ENCODE measurements around the gene EIF4E3.

- TF ChIP-seq SMAD3 (CRISPR knock-in tag; IDR thresholded peaks at IDR 0.05) (no peak), ZNF512B (CRISPR knock-in tag; IDR thresholded peaks at IDR 0.05; ENCODE audit: borderline replicate concordance) (no peak), CTCF (CRISPR knock-in tag; IDR thresholded peaks at IDR 0.05) (no peak), EZH2 (conservative IDR thresholded peaks at IDR 0.05; ENCODE audit: low read depth, low read length) (no peak), MLLT10 (CRISPR knock-in tag; IDR thresholded peaks at IDR 0.05) (no peak), ZNF367 (CRISPR knock-in tag; IDR thresholded peaks at IDR 0.05; ENCODE audit: borderline replicate concordance) (no peak), HDAC1 (CRISPR knock-in tag; IDR thresholded peaks at IDR 0.05) (no peak), KDM1A (CRISPR knock-in tag; IDR thresholded peaks at IDR 0.05) (no peak), SP1 (IDR thresholded peaks at IDR 0.05) (no peak), SP1 (CRISPR knock-in tag; IDR thresholded peaks at IDR 0.05) (no peak), ZNF660 (CRISPR knock-in tag; IDR thresholded peaks at IDR 0.05; ENCODE audit: borderline replicate concordance, low read depth) (no peak)
These were observed 96.7 kb downstream of the EIF4E3 start for GRCh38 chr3:71628522-71628921.

All from HepG2 (cell line).